ENCODE measurements around the gene ORM1.

DNA sequence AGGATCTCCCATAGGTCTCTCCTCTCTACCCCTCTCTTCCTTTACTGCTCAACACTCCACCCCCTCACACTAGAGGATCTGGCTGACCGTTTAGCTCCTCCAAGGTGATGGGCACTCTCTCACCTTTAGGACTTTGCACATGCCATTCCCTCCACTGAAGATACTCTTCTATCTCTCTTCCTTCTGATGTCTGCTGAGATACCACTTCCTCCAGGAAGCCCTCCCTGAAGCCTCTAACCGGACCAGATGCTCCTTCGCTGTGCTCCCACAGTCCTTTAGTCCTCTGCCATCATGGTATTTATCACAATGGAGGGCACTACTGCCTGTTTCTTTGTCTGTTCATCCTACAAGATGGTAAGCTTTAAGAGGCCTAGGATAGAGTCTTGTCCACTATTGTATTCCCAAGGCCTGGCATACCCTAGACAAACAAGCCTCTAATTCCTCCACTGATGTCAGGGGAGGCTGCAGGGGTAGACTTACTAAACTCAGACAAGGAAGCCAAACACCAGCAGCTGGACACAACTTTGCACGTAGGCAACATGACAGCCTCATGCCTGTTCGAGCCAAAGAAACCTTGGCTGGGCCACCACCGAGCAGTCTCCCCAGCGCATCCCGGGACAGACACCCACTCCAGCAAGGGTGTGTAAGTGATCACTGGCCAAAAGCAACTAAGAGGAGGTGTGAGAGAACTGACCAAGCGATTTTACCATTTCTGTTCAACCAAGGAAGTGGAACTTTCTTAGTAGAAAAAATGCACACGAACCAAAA, 27.0 kb downstream of the ORM1 start:
- TF ChIP-seq CTCF (tag by site-specific recombination; IDR thresholded peaks at IDR 0.05) (no peak), ZBTB20 (tag by site-specific recombination; IDR thresholded peaks at IDR 0.05) (no peak)

Measured in HEK293 (cell line).